GM23338 (cell line): Measurements from ENCODE around the gene KANK4. TPM values are rescaled to one million over a fixed set of nuclear protein-coding genes. Genes with fewer than 3 reads are reported as not detected.

ENCODE experiments used
- ATAC-seq: fragments of 200-7000 bp; cut with Tn5 transposase; 3 replicates; pipeline ENCODE4 v1.9.1; 2020
- DNase-seq: peaks from one replicate; pipeline ENCODE4 v3.0.0-alpha.2; 2015; ENCODE audit warnings: low spot score
- H2AFZ ChIP-seq: fragments of 200-600 bp; sonication (generic); 2 replicates; pipeline ENCODE4 v1.8.0; 2016; ENCODE audit warnings: antibody characterized with exemption, mild to moderate bottlenecking, moderate library complexity
- H3F3A ChIP-seq: fragments of 200-600 bp; sonication (generic); replicated peaks from 2 replicates; pipeline ENCODE4 v1.8.0; 2017; ENCODE audit warnings: antibody characterized with exemption, mixed run types, low read depth
- H3K27ac ChIP-seq: fragments of 200-600 bp; sonication (generic); 2 replicates; pipeline ENCODE4 v1.6.1; 2016; ENCODE audit warnings: low read depth
- H3K27me3 ChIP-seq: fragments of 200-600 bp; sonication (generic); 2 replicates; pipeline ENCODE4 v1.8.0; 2016; ENCODE audit warnings: mild to moderate bottlenecking, mixed run types, moderate library complexity; ENCODE audit not compliant: insufficient read depth
- H3K36me3 ChIP-seq: fragments of 200-600 bp; sonication (generic); 2 replicates; pipeline ENCODE4 v1.8.0; 2016; ENCODE audit warnings: mild to moderate bottlenecking; ENCODE audit not compliant: insufficient read depth
- H3K4me1 ChIP-seq: fragments of 200-600 bp; sonication (generic); 2 replicates; pipeline ENCODE4 v1.8.0; 2016; ENCODE audit warnings: mild to moderate bottlenecking, moderate library complexity; ENCODE audit not compliant: insufficient read depth
- H3K4me2 ChIP-seq: fragments of 200-600 bp; sonication (generic); 2 replicates; pipeline ENCODE4 v1.7.1; 2017; ENCODE audit warnings: mixed run types
- H3K4me3 ChIP-seq: fragments of 200-600 bp; sonication (generic); 2 replicates; pipeline ENCODE4 v1.6.1; 2016; ENCODE audit warnings: mixed run types
- H3K79me2 ChIP-seq: fragments of 200-600 bp; sonication (generic); replicated peaks from 2 replicates; pipeline ENCODE4 v1.8.0; 2017; ENCODE audit warnings: mild to moderate bottlenecking; ENCODE audit not compliant: insufficient read depth
- H3K9me2 ChIP-seq: fragments of 200-600 bp; sonication (generic); 2 replicates; pipeline ENCODE4 v1.8.0; 2017; ENCODE audit not compliant: insufficient read depth
- H4K20me1 ChIP-seq: fragments of 200-600 bp; sonication (generic); replicated peaks from 2 replicates; pipeline ENCODE4 v1.8.0; 2017; ENCODE audit warnings: mild to moderate bottlenecking; ENCODE audit not compliant: insufficient read depth
- H3K27ac Mint-ChIP-seq: 2 replicates; pipeline ENCODE4 v1.8.0; 2020; ENCODE audit warnings: inconsistent platforms, mild to moderate bottlenecking, moderate library complexity, mixed read lengths
- H3K27me3 Mint-ChIP-seq: 3 replicates; pipeline ENCODE4 v1.8.0; 2022; ENCODE audit warnings: low read depth, mild to moderate bottlenecking, moderate library complexity, mixed read lengths, inconsistent platforms; ENCODE audit not compliant: insufficient read depth, poor library complexity
- H3K36me3 Mint-ChIP-seq: 3 replicates; pipeline ENCODE4 v1.8.0; 2021; ENCODE audit warnings: low read depth, mild to moderate bottlenecking, inconsistent platforms, moderate library complexity, mixed read lengths
- H3K4me1 Mint-ChIP-seq: 3 replicates; pipeline ENCODE4 v1.8.0; 2020; ENCODE audit warnings: mild to moderate bottlenecking, inconsistent platforms, mixed read lengths
- H3K4me3 Mint-ChIP-seq: 3 replicates; pipeline ENCODE4 v1.8.0; 2021; ENCODE audit warnings: moderate library complexity, mild to moderate bottlenecking, inconsistent platforms, mixed read lengths
- H3K9me3 Mint-ChIP-seq: 3 replicates; pipeline ENCODE4 v1.8.0; 2020; ENCODE audit warnings: moderate library complexity, mild to moderate bottlenecking, inconsistent platforms, mixed read lengths
- CREB1 ChIP-seq: fragments of 250-450 bp; sonication (Bioruptor Pico); IDR thresholded peaks from 2 replicates; pipeline ENCODE4 v1.5.0; 2020; ENCODE audit warnings: low read depth, mild to moderate bottlenecking, moderate library complexity
- ETS1 ChIP-seq: IDR thresholded peaks from 2 replicates; pipeline ENCODE4 v1.6.1; 2016; ENCODE audit warnings: antibody characterized with exemption
- EZH2 ChIP-seq: fragments of 200-600 bp; sonication (generic); IDR thresholded peaks from one replicate; pipeline ENCODE4 v1.8.0; 2017; ENCODE audit warnings: antibody characterized with exemption, mild to moderate bottlenecking, low read depth; ENCODE audit not compliant: unreplicated experiment
- EZH2phosphoT487 ChIP-seq: fragments of 200-600 bp; sonication (generic); IDR thresholded peaks from one replicate; pipeline ENCODE4 v1.8.1; 2018; ENCODE audit warnings: antibody characterized with exemption; ENCODE audit not compliant: unreplicated experiment
- JUNB ChIP-seq: IDR thresholded peaks from one replicate; pipeline ENCODE4 v1.6.1; 2016; ENCODE audit warnings: antibody characterized with exemption; ENCODE audit not compliant: unreplicated experiment
- POLR2AphosphoS5 ChIP-seq: IDR thresholded peaks from 2 replicates; pipeline ENCODE4 v1.6.1; 2016; ENCODE audit warnings: antibody characterized with exemption, low read depth
- STAT1 ChIP-seq: IDR thresholded peaks from one replicate; pipeline ENCODE4 v1.6.1; 2016; ENCODE audit warnings: antibody characterized with exemption; ENCODE audit not compliant: unreplicated experiment
- ZNF331 ChIP-seq: fragments of 250-450 bp; sonication (Bioruptor Pico); IDR thresholded peaks from 2 replicates; pipeline ENCODE4 v1.5.0; 2020; ENCODE audit warnings: low read depth, mild to moderate bottlenecking, moderate library complexity
- polyA plus RNA-seq: library from polyadenylated mRNA; unstranded; fragments of >200 nt; fragmentation: Nextera tagmentation; extraction: Ambion mirVana; gene quantifications from 2 replicates; pipeline ENCODE4 v1.2.1, GENCODE V29; 2016
- total RNA-seq: library from RNA; depleted of rRNA; stranded (reverse); fragments of >200 nt; shearing (Covaris generic); gene quantifications from 2 replicates; pipeline ENCODE4 v1.2.3, GENCODE V29; 2014
- TF ChIP-seq, protein P1 (sequence below): fragments of 250-450 bp; sonication (Bioruptor Pico); IDR thresholded peaks from 2 replicates; pipeline ENCODE4 v1.5.0; 2020; ENCODE audit warnings: mild to moderate bottlenecking, moderate library complexity
- TF ChIP-seq, protein P2 (sequence below): IDR thresholded peaks from one replicate; pipeline ENCODE4 v1.6.1; 2018; ENCODE audit warnings: antibody characterized with exemption; ENCODE audit not compliant: unreplicated experiment

KANK4 gene
- total and polyA plus RNA-seq, 2 experiments from 2014 or later = 0.31 to 0.42 TPM

- H3K79me2 ChIP-seq = no peaks in the 10 kb centered on the region
- no peak overlapping the region for H3K4me3 Mint-ChIP-seq
- no peak overlapping the region for H3K4me2 ChIP-seq
- H2AFZ ChIP-seq = no peak overlapping the region
- TF ChIP-seq EZH2phosphoT487 (no peak), ETS1 (no peak), ZNF331 (CRISPR knock-in tag) (no peak), CREB1 (CRISPR knock-in tag) (no peak), STAT1 (no peak), EZH2 (no peak), POLR2AphosphoS5 (no peak), JUNB (no peak)
- TF ChIP-seq, protein P1, sequence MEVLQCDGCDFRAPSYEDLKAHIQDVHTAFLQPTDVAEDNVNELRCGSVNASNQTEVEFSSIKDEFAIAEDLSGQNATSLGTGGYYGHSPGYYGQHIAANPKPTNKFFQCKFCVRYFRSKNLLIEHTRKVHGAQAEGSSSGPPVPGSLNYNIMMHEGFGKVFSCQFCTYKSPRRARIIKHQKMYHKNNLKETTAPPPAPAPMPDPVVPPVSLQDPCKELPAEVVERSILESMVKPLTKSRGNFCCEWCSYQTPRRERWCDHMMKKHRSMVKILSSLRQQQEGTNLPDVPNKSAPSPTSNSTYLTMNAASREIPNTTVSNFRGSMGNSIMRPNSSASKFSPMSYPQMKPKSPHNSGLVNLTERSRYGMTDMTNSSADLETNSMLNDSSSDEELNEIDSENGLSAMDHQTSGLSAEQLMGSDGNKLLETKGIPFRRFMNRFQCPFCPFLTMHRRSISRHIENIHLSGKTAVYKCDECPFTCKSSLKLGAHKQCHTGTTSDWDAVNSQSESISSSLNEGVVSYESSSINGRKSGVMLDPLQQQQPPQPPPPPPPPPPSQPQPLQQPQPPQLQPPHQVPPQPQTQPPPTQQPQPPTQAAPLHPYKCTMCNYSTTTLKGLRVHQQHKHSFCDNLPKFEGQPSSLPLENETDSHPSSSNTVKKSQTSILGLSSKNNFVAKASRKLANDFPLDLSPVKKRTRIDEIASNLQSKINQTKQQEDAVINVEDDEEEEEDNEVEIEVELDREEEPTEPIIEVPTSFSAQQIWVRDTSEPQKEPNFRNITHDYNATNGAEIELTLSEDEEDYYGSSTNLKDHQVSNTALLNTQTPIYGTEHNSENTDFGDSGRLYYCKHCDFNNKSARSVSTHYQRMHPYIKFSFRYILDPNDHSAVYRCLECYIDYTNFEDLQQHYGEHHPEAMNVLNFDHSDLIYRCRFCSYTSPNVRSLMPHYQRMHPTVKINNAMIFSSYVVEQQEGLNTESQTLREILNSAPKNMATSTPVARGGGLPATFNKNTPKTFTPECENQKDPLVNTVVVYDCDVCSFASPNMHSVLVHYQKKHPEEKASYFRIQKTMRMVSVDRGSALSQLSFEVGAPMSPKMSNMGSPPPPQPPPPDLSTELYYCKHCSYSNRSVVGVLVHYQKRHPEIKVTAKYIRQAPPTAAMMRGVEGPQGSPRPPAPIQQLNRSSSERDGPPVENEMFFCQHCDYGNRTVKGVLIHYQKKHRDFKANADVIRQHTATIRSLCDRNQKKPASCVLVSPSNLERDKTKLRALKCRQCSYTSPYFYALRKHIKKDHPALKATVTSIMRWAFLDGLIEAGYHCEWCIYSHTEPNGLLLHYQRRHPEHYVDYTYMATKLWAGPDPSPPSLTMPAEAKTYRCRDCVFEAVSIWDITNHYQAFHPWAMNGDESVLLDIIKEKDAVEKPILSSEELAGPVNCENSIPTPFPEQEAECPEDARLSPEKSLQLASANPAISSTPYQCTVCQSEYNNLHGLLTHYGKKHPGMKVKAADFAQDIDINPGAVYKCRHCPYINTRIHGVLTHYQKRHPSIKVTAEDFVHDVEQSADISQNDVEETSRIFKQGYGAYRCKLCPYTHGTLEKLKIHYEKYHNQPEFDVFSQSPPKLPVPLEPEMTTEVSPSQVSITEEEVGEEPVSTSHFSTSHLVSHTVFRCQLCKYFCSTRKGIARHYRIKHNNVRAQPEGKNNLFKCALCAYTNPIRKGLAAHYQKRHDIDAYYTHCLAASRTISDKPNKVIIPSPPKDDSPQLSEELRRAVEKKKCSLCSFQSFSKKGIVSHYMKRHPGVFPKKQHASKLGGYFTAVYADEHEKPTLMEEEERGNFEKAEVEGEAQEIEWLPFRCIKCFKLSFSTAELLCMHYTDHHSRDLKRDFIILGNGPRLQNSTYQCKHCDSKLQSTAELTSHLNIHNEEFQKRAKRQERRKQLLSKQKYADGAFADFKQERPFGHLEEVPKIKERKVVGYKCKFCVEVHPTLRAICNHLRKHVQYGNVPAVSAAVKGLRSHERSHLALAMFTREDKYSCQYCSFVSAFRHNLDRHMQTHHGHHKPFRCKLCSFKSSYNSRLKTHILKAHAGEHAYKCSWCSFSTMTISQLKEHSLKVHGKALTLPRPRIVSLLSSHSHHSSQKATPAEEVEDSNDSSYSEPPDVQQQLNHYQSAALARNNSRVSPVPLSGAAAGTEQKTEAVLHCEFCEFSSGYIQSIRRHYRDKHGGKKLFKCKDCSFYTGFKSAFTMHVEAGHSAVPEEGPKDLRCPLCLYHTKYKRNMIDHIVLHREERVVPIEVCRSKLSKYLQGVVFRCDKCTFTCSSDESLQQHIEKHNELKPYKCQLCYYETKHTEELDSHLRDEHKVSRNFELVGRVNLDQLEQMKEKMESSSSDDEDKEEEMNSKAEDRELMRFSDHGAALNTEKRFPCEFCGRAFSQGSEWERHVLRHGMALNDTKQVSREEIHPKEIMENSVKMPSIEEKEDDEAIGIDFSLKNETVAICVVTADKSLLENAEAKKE (CRISPR knock-in tag) = no peak
- TF ChIP-seq, protein P2, sequence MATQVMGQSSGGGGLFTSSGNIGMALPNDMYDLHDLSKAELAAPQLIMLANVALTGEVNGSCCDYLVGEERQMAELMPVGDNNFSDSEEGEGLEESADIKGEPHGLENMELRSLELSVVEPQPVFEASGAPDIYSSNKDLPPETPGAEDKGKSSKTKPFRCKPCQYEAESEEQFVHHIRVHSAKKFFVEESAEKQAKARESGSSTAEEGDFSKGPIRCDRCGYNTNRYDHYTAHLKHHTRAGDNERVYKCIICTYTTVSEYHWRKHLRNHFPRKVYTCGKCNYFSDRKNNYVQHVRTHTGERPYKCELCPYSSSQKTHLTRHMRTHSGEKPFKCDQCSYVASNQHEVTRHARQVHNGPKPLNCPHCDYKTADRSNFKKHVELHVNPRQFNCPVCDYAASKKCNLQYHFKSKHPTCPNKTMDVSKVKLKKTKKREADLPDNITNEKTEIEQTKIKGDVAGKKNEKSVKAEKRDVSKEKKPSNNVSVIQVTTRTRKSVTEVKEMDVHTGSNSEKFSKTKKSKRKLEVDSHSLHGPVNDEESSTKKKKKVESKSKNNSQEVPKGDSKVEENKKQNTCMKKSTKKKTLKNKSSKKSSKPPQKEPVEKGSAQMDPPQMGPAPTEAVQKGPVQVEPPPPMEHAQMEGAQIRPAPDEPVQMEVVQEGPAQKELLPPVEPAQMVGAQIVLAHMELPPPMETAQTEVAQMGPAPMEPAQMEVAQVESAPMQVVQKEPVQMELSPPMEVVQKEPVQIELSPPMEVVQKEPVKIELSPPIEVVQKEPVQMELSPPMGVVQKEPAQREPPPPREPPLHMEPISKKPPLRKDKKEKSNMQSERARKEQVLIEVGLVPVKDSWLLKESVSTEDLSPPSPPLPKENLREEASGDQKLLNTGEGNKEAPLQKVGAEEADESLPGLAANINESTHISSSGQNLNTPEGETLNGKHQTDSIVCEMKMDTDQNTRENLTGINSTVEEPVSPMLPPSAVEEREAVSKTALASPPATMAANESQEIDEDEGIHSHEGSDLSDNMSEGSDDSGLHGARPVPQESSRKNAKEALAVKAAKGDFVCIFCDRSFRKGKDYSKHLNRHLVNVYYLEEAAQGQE = no peak
- no peaks in the 10 kb centered on the region for H3K9me3 Mint-ChIP-seq
- peaks cover 11% of the 10 kb centered on the region for H3K4me1 Mint-ChIP-seq
- no peaks in the 10 kb centered on the region for H3F3A ChIP-seq
- H3K36me3 Mint-ChIP-seq = no peaks in the 10 kb centered on the region
- H4K20me1 ChIP-seq = no peaks in the 10 kb centered on the region
- H3K9me2 ChIP-seq = no peaks in the 10 kb centered on the region
- H3K36me3 ChIP-seq = no peaks in the 10 kb centered on the region
- H3K27me3 Mint-ChIP-seq = peaks cover 5% of the 10 kb centered on the region
- ATAC-seq = no peak
- no peaks in the 10 kb centered on the region for H3K27me3 ChIP-seq
- no peak overlapping the region for H3K27ac Mint-ChIP-seq
- no peaks in the 10 kb centered on the region for H3K4me1 ChIP-seq
- H3K27ac ChIP-seq = no peak overlapping the region
- no peak for DNase-seq
- H3K4me3 ChIP-seq = no peak overlapping the region
Measured at GRCh38 chr1:62341089-62341488, 21.9 kb upstream of the KANK4 start.
